H1 (cell line): ENCODE results near the gene ADK. TPM values are rescaled to one million over a fixed set of nuclear protein-coding genes. Genes with fewer than 3 reads are reported as not detected.

Experiments used
- RAD21 ChIP-seq, 2 experiments: IDR thresholded peaks in 1 of 2; conservative IDR thresholded peaks in 1 of 2; 2 replicates each; pipeline ENCODE4 v1.6.1; 2011; ENCODE audit warnings: low read depth in 2 of 2, low read length in 2 of 2, improper control_type of control experiment in 1 of 2, inconsistent platforms in 1 of 2, mild to moderate bottlenecking in 1 of 2, moderate library complexity in 1 of 2
- polyA plus RNA-seq, 7 experiments: library from polyadenylated mRNA; depleted of rRNA in 3 of 7; stranded (reverse) in 5 of 7; unstranded in 2 of 7; fragments of >200 nt in 5 of 7; fragments of 200-250 nt in 2 of 7; gene quantifications; 1 replicate in 5 of 7; 2 replicates in 1 of 7; 4 replicates in 1 of 7; pipeline versions ENCODE4 v1.2.1 to v1.2.3, GENCODE V29; 2011 to 2013; ENCODE audit warnings: missing spikeins in 2 of 7, mixed read lengths in 2 of 7
- total RNA-seq: library from RNA; stranded (reverse); fragmentation: NEBNext Ultra II Directional; extraction: Animal tissue kit (Norgen Biotek cat#: 25700); gene quantifications from 2 replicates; pipeline ENCODE4 v1.2.1, GENCODE V29; 2021
- TF ChIP-seq, protein P1 (sequence below): IDR thresholded peaks from 2 replicates; pipeline ENCODE4 v1.6.1; 2011; ENCODE audit warnings: low read depth, mild to moderate bottlenecking, low read length; ENCODE audit not compliant: insufficient read depth

The ADK gene
- total and polyA plus RNA-seq, 2 of the 8 experiments (the other 6 are each of a cell fraction or from before 2014, with no cell fraction given), result 12.3 to 42.4 TPM

- TF ChIP-seq, protein P1, sequence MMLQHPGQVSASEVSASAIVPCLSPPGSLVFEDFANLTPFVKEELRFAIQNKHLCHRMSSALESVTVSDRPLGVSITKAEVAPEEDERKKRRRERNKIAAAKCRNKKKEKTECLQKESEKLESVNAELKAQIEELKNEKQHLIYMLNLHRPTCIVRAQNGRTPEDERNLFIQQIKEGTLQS, result no peak
- no peak for TF ChIP-seq RAD21 (IDR thresholded peaks at IDR 0.05 in 1 of 2, conservative IDR thresholded peaks at IDR 0.05 in 1 of 2; ENCODE audit: low read depth in 2 of 2, low read length in 2 of 2)
- TF ChIP-seq, all 59 proteins: peak for 0
Observed at GRCh38 chr10:74642901-74643595, 492.0 kb downstream of the ADK start (continued).
